SK-N-SH treated with all-trans-retinoic acid at 6 μM for 48 hours (cell line): ENCODE data around the gene ADAMTS9.

Source experiments
- ATAC-seq: fragments of 200-7000 bp; cut with Tn5 transposase; 3 replicates; pipeline ENCODE4 v1.9.1; 2020; ENCODE audit warnings: mild to moderate bottlenecking, moderate library complexity
- ARNTL ChIP-seq: fragments of 450-650 bp; formaldehyde crosslinking; IDR thresholded peaks from 2 replicates; pipeline ENCODE4 v1.5.0; 2020; ENCODE audit warnings: low read depth, mild to moderate bottlenecking, moderate library complexity, borderline replicate concordance
- BACH2 ChIP-seq: fragments of 250-450 bp; sonication (Bioruptor Pico); IDR thresholded peaks from 2 replicates; pipeline ENCODE4 v1.9.0; 2021; ENCODE audit warnings: mild to moderate bottlenecking, borderline replicate concordance
- CSDC2 ChIP-seq: fragments of 250-450 bp; sonication (Bioruptor Pico); IDR thresholded peaks from 2 replicates; pipeline ENCODE4 v1.5.0; 2020; ENCODE audit warnings: mild to moderate bottlenecking, moderate library complexity
- ESRRG ChIP-seq: fragments of 250-450 bp; sonication (Bioruptor Pico); IDR thresholded peaks from 2 replicates; pipeline ENCODE4 v1.6.1; 2021; ENCODE audit warnings: mild to moderate bottlenecking
- GLIS3 ChIP-seq: fragments of 250-450 bp; sonication (Bioruptor Pico); IDR thresholded peaks from 2 replicates; pipeline ENCODE4 v1.5.0; 2020; ENCODE audit warnings: mild to moderate bottlenecking, moderate library complexity
- ISL1 ChIP-seq: fragments of 250-450 bp; sonication (Bioruptor Pico); IDR thresholded peaks from 2 replicates; pipeline ENCODE4 v2.1.2; 2022; ENCODE audit warnings: mild to moderate bottlenecking, moderate library complexity
- OSR1 ChIP-seq: fragments of 250-450 bp; sonication (Bioruptor Pico); IDR thresholded peaks from 2 replicates; pipeline ENCODE4 v1.8.0; 2022; ENCODE audit warnings: moderate library complexity, mild to moderate bottlenecking, inconsistent platforms
- PATZ1 ChIP-seq: fragments of 250-450 bp; sonication (Bioruptor Pico); IDR thresholded peaks from 2 replicates; pipeline ENCODE4 v1.8.0; 2020; ENCODE audit warnings: mild to moderate bottlenecking, moderate library complexity, borderline replicate concordance
- POU6F1 ChIP-seq: fragments of 250-450 bp; sonication (Bioruptor Pico); IDR thresholded peaks from 2 replicates; pipeline ENCODE4 v1.8.0; 2021; ENCODE audit warnings: low read depth, mild to moderate bottlenecking, moderate library complexity, borderline replicate concordance
- RARB ChIP-seq: fragments of 250-450 bp; sonication (Bioruptor Pico); IDR thresholded peaks from 2 replicates; pipeline ENCODE4 v1.8.0; 2021; ENCODE audit warnings: mild to moderate bottlenecking, moderate library complexity
- SNAI2 ChIP-seq: fragments of 250-450 bp; sonication (Bioruptor Pico); IDR thresholded peaks from 2 replicates; pipeline ENCODE4 v1.5.0; 2020; ENCODE audit warnings: mild to moderate bottlenecking, moderate library complexity
- TOX ChIP-seq: fragments of 250-450 bp; sonication (Bioruptor Pico); IDR thresholded peaks from 2 replicates; pipeline ENCODE4 v1.8.0; 2021; ENCODE audit warnings: mild to moderate bottlenecking, moderate library complexity, borderline replicate concordance
- ZC3H10 ChIP-seq: fragments of 250-450 bp; sonication (Bioruptor Pico); IDR thresholded peaks from 2 replicates; pipeline ENCODE4 v1.5.1; 2021; ENCODE audit warnings: mild to moderate bottlenecking, moderate library complexity
- ZFP3 ChIP-seq: fragments of 250-450 bp; sonication (Bioruptor Pico); IDR thresholded peaks from 2 replicates; pipeline ENCODE4 v1.5.0; 2020; ENCODE audit warnings: mild to moderate bottlenecking, moderate library complexity
- ZFP30 ChIP-seq: fragments of 450-650 bp; formaldehyde crosslinking; IDR thresholded peaks from 2 replicates; pipeline ENCODE4 v1.5.0; 2022; ENCODE audit warnings: mild to moderate bottlenecking, moderate library complexity
- ZNF565 ChIP-seq: fragments of 450-650 bp; formaldehyde crosslinking; conservative IDR thresholded peaks from 2 replicates; pipeline ENCODE4 v1.5.0; 2020; ENCODE audit warnings: low read depth, mild to moderate bottlenecking, moderate library complexity
- ZNF70 ChIP-seq: fragments of 450-650 bp; formaldehyde crosslinking; IDR thresholded peaks from 2 replicates; pipeline ENCODE4 v1.5.0; 2020; ENCODE audit warnings: mild to moderate bottlenecking, moderate library complexity
- ZNF8 ChIP-seq: fragments of 450-650 bp; formaldehyde crosslinking; IDR thresholded peaks from 2 replicates; pipeline ENCODE4 v1.5.0; 2020; ENCODE audit warnings: mild to moderate bottlenecking, moderate library complexity
- TF ChIP-seq, protein P1 (sequence below): fragments of 250-450 bp; sonication (Bioruptor Pico); IDR thresholded peaks from 2 replicates; pipeline ENCODE4 v1.5.1; 2021; ENCODE audit warnings: mild to moderate bottlenecking, moderate library complexity
- TF ChIP-seq, protein P2 (sequence below): fragments of 250-450 bp; sonication (Bioruptor Pico); IDR thresholded peaks from 2 replicates; pipeline ENCODE4 v1.5.0; 2020; ENCODE audit warnings: mild to moderate bottlenecking, moderate library complexity
- TF ChIP-seq, protein P3 (sequence below): fragments of 250-450 bp; sonication (Bioruptor Pico); IDR thresholded peaks from 2 replicates; pipeline ENCODE4 v1.5.1; 2020; ENCODE audit warnings: low read depth, mild to moderate bottlenecking, moderate library complexity

The ADAMTS9 gene

DNA sequence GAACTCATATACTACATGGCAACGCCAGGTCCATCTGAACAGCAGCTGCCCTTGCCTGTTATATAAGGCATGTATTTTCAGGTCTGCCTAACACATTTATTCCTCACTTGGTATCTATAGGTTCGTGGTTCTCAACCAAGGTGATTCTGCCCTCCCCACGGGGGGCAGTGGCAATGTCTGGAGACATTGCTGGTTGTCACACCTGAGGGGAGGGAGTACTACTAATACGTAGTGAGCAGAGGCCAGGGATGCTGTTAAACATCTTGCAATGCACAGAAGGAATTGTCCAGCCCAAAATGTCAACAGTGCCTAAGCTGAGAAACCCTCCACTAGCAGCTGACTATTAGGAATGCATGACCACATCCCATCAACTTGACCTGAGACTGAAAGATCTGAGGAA, 32.6 kb downstream of the ADAMTS9 start (continued):
- TF ChIP-seq, protein P1, sequence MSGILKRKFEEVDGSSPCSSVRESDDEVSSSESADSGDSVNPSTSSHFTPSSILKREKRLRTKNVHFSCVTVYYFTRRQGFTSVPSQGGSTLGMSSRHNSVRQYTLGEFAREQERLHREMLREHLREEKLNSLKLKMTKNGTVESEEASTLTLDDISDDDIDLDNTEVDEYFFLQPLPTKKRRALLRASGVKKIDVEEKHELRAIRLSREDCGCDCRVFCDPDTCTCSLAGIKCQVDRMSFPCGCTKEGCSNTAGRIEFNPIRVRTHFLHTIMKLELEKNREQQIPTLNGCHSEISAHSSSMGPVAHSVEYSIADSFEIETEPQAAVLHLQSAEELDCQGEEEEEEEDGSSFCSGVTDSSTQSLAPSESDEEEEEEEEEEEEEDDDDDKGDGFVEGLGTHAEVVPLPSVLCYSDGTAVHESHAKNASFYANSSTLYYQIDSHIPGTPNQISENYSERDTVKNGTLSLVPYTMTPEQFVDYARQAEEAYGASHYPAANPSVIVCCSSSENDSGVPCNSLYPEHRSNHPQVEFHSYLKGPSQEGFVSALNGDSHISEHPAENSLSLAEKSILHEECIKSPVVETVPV (CRISPR knock-in tag), result no peak
- no peak for TF ChIP-seq ISL1
- TF ChIP-seq, all 23 proteins: peak for 0

DNA sequence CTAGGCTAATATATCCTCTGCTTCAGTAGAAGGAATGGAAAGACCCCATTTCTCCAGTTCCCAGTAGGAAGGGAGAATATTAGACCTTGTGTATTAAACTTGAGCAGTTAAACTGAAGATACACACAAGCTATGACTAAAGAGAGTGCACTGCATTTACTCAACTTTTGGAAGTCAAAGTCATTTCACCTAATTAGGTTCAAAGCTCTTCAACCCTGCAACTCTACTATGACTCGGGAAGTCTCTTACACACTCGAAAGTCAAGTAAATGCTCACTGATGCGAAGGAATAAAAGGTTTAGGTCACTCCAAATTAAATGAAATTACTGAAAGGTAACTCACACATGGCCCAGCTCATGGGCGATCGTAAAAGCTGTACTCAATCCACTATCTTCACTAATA, 33.8 kb downstream of the ADAMTS9 start:
- TF ChIP-seq, protein P2, sequence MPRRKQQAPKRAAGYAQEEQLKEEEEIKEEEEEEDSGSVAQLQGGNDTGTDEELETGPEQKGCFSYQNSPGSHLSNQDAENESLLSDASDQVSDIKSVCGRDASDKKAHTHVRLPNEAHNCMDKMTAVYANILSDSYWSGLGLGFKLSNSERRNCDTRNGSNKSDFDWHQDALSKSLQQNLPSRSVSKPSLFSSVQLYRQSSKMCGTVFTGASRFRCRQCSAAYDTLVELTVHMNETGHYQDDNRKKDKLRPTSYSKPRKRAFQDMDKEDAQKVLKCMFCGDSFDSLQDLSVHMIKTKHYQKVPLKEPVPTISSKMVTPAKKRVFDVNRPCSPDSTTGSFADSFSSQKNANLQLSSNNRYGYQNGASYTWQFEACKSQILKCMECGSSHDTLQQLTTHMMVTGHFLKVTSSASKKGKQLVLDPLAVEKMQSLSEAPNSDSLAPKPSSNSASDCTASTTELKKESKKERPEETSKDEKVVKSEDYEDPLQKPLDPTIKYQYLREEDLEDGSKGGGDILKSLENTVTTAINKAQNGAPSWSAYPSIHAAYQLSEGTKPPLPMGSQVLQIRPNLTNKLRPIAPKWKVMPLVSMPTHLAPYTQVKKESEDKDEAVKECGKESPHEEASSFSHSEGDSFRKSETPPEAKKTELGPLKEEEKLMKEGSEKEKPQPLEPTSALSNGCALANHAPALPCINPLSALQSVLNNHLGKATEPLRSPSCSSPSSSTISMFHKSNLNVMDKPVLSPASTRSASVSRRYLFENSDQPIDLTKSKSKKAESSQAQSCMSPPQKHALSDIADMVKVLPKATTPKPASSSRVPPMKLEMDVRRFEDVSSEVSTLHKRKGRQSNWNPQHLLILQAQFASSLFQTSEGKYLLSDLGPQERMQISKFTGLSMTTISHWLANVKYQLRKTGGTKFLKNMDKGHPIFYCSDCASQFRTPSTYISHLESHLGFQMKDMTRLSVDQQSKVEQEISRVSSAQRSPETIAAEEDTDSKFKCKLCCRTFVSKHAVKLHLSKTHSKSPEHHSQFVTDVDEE (CRISPR knock-in tag), result no peak
- no peak for TF ChIP-seq OSR1
- no peak for TF ChIP-seq ZC3H10 (CRISPR knock-in tag)
- TF ChIP-seq SNAI2 (CRISPR knock-in tag), result no peak
- TF ChIP-seq, protein P3, sequence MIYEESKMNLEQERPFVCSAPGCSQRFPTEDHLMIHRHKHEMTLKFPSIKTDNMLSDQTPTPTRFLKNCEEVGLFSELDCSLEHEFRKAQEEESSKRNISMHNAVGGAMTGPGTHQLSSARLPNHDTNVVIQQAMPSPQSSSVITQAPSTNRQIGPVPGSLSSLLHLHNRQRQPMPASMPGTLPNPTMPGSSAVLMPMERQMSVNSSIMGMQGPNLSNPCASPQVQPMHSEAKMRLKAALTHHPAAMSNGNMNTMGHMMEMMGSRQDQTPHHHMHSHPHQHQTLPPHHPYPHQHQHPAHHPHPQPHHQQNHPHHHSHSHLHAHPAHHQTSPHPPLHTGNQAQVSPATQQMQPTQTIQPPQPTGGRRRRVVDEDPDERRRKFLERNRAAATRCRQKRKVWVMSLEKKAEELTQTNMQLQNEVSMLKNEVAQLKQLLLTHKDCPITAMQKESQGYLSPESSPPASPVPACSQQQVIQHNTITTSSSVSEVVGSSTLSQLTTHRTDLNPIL (CRISPR knock-in tag), result no peak
- no peak for TF ChIP-seq POU6F1 (CRISPR knock-in tag)
- no peak for TF ChIP-seq GLIS3
- no peak for TF ChIP-seq ZFP30
- ATAC-seq, result no peak

DNA sequence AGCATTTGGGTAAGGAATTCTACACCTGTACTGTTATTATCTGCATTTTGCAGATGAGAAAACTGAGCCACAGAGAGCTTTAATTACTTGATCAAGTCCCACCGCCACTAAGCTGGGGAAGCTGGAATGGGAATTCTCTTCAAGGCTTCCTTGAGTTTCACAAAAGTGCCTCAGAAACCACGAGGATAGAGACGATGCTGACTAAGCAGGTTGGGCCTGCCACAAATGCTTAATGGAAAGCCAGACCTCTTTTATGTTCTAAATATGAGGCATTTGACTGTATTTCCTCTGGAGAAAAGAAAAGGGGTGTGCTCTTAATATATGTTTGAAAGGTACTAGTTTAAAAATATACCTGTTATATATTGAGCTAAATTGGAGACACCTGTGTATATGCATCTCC, 34.7 kb downstream of the ADAMTS9 start:
- TF ChIP-seq ZC3H10 (CRISPR knock-in tag), result no peak
- TF ChIP-seq PATZ1 (CRISPR knock-in tag), result no peak
- no peak for TF ChIP-seq ZFP30
- no peak for TF ChIP-seq ESRRG
- no peak for TF ChIP-seq OSR1
- TF ChIP-seq, protein P2 (CRISPR knock-in tag), result no peak
- TF ChIP-seq POU6F1 (CRISPR knock-in tag), result no peak
- TF ChIP-seq, protein P1 (CRISPR knock-in tag), result no peak
- TF ChIP-seq ARNTL, result no peak
- TF ChIP-seq ZNF565 (CRISPR knock-in tag), result no peak
- no peak for TF ChIP-seq BACH2 (CRISPR knock-in tag)
- TF ChIP-seq ZFP3, result no peak
- TF ChIP-seq ZNF70, result no peak
- TF ChIP-seq TOX (CRISPR knock-in tag), result no peak
- TF ChIP-seq SNAI2 (CRISPR knock-in tag), result no peak
- no peak for TF ChIP-seq ISL1
- no peak for TF ChIP-seq CSDC2
- no peak for TF ChIP-seq GLIS3
- TF ChIP-seq ZNF8, result no peak
- TF ChIP-seq RARB (CRISPR knock-in tag), result no peak
- TF ChIP-seq, all 23 proteins: peak for 0

More for the DNA sequence above, 34.7 kb downstream of the ADAMTS9 start:
- ATAC-seq, result no peak
